ENCODE measurements around the gene SLC10A6. TPM values are rescaled to one million over a fixed set of nuclear protein-coding genes. Genes with fewer than 3 reads are reported as not detected.

SLC10A6 gene
- 0.12 TPM in 1 of 2 replicates, not detected in the other for total RNA-seq (ENCODE audit: low replicate concordance)

GRCh38 chr4:86848732-86849619 is at the start of gene SLC10A6:
TSS of gene SLC10A6 (minus strand) at chr4:86849384. CDS start at chr4:86849115, 269 bp downstream.

GRCh38 chr4:86891762-86892635 is 42.8 kb upstream of the SLC10A6 start, which contains the start of gene C4orf36:
TSS of gene C4orf36 (minus strand) at chr4:86892422. CDS start at chr4:86891520, 902 bp downstream.

Other genes with a start within 250 kb of the SLC10A6 start
- gene C4orf36, start 43.0 kb upstream of the SLC10A6 start, total RNA-seq (ENCODE audit: low replicate concordance): 0.53 and 2.8 TPM in 2 replicates
- gene AFF1, start 85.6 kb upstream of the SLC10A6 start, total RNA-seq (ENCODE audit: low replicate concordance): 8.3 and 10.4 TPM in 2 replicates

Measured in smooth muscle cell of the coronary artery (primary cell).